HG03521 (cell line): ENCODE measurements around the gene EIF1AD.
"Not testable (repeated sequence)": the region's sequence is repeated elsewhere in the genome, so short reads cannot be mapped to it uniquely, and the experiment has no call there.

Experiments used
- ATAC-seq: cut with Tn5 transposase; IDR thresholded peaks from one replicate; pipeline ENCODE4 v1.9.1; 2021; ENCODE audit warnings: mild to moderate bottlenecking, moderate library complexity; ENCODE audit not compliant: unreplicated experiment

EIF1AD gene

GRCh38 chr11:65973439-65974110 is 28.4 kb downstream of the EIF1AD start:
- no peak for ATAC-seq

- no peak for ATAC-seq
Observed at GRCh38 chr11:65972116-65972515, 29.8 kb downstream of the EIF1AD start.

GRCh38 chr11:65968600-65969482 is 33.1 kb downstream of the EIF1AD start:
- ATAC-seq = no peak

GRCh38 chr11:65967329-65967934 is 34.5 kb downstream of the EIF1AD start:
- no peak for ATAC-seq

GRCh38 chr11:65965986-65966762 is 35.8 kb downstream of the EIF1AD start:
- no peak for ATAC-seq

- ATAC-seq = no peak
Observed at GRCh38 chr11:65964906-65965305, 37.1 kb downstream of the EIF1AD start.

- ATAC-seq = no peak
Observed at GRCh38 chr11:65962141-65962564, 39.8 kb downstream of the EIF1AD start.

- ATAC-seq = peak; percentile 89
Observed at GRCh38 chr11:65961267-65962140, 40.5 kb downstream of the EIF1AD start, which contains the start of gene SART1. Gene SART1 (plus strand): TSS chr11:65961734. CDS start chr11:65961781, 47 bp downstream.

GRCh38 chr11:65960824-65961266 is 41.1 kb downstream of the EIF1AD start:
- ATAC-seq = no peak

GRCh38 chr11:65958774-65959420 is 43.1 kb downstream of the EIF1AD start:
- no peak for ATAC-seq

GRCh38 chr11:65958291-65958690 is 43.7 kb downstream of the EIF1AD start:
- ATAC-seq = no peak

- no peak for ATAC-seq
Observed at GRCh38 chr11:65954771-65955170, 47.2 kb downstream of the EIF1AD start.

GRCh38 chr11:65953471-65953870 is 48.5 kb downstream of the EIF1AD start:
- no peak for ATAC-seq

GRCh38 chr11:65952052-65952521 is 49.9 kb downstream of the EIF1AD start:
- ATAC-seq = no peak

GRCh38 chr11:65951641-65952040 is 50.3 kb downstream of the EIF1AD start:
- not testable (repeated sequence) for ATAC-seq

- ATAC-seq = not testable (repeated sequence)
Observed at GRCh38 chr11:65950711-65951110, 51.2 kb downstream of the EIF1AD start.

GRCh38 chr11:65947603-65948125 is 54.3 kb downstream of the EIF1AD start:
- no peak for ATAC-seq

- no peak for ATAC-seq
Observed at GRCh38 chr11:65947133-65947532, 54.8 kb downstream of the EIF1AD start.

GRCh38 chr11:65946655-65947054 is 55.3 kb downstream of the EIF1AD start:
- no peak for ATAC-seq
